ENCODE measurements around the gene MBOAT2.

DNA sequence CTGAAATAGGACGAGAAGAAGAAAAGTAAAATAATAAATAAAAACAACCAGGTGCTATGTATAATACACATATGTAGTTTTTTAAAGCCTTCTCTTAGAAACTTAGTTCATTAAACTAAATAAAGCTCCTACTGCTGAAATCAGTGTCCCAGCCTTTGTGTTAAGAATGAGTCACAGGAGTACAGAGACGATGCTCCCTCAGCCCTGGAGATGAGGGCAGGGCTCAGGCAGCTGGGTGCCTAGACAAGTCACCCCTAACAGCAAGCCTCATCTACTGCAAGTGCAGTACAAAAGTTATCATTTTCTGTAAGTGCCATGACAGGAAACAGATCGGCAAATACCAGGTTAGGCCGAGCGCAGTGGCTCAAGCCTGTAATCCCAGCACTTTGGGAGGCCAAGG is 184.3 kb downstream of the MBOAT2 start:
- no peak for TF ChIP-seq EZH2 (IDR thresholded peaks at IDR 0.05; ENCODE audit: insufficient read depth, poor library complexity, severe bottlenecking)
- TF ChIP-seq EZH2phosphoT487 (IDR thresholded peaks at IDR 0.05; ENCODE audit: insufficient read depth, low read depth): no peak
